Measurements from ENCODE around the gene DNMT3A. TPM values are rescaled to one million over a fixed set of nuclear protein-coding genes. Genes with fewer than 3 reads are reported as not detected.
"Not testable (repeated sequence)": the region's sequence is repeated elsewhere in the genome, so short reads cannot be mapped to it uniquely, and the experiment has no call there.

The DNMT3A gene
- total RNA-seq, 1 donor from 2014 or later: 15.4 TPM

DNA sequence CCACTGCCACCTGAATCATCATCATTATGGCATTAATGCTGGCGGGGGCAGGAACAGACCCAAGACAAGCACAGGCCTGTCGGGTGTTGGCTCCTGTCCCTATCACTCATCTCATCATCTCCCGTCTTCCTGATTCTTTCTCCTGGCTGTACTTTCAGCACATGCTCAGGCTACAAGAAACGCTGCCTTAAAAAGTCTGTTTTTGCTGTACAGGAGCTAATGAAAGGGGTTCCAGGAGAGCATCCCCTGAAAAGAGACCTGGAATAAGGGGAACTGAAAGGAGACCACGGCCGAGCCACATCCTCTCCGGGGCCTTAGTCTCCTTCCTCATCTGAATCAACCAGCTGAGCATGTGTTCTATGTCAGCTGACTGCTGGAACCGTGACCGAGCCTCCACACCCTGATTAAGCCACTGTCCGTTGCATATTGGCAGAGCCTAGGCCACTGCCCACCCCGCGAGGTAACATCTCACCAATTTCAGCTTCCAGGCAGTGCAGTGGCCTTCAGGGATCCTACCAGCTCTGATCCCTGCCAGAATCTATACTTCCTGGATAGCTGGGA lies 62.6 kb downstream of the DNMT3A start:
- TF ChIP-seq, protein P1, sequence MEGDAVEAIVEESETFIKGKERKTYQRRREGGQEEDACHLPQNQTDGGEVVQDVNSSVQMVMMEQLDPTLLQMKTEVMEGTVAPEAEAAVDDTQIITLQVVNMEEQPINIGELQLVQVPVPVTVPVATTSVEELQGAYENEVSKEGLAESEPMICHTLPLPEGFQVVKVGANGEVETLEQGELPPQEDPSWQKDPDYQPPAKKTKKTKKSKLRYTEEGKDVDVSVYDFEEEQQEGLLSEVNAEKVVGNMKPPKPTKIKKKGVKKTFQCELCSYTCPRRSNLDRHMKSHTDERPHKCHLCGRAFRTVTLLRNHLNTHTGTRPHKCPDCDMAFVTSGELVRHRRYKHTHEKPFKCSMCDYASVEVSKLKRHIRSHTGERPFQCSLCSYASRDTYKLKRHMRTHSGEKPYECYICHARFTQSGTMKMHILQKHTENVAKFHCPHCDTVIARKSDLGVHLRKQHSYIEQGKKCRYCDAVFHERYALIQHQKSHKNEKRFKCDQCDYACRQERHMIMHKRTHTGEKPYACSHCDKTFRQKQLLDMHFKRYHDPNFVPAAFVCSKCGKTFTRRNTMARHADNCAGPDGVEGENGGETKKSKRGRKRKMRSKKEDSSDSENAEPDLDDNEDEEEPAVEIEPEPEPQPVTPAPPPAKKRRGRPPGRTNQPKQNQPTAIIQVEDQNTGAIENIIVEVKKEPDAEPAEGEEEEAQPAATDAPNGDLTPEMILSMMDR (conservative IDR thresholded peaks at IDR 0.05; ENCODE audit: low read depth, low read length): no peak
- no peak for DNase-seq (ENCODE audit: low read depth)
- no peak overlapping the region for H3K4me3 ChIP-seq (ENCODE audit: low read depth, low read length)

DNA sequence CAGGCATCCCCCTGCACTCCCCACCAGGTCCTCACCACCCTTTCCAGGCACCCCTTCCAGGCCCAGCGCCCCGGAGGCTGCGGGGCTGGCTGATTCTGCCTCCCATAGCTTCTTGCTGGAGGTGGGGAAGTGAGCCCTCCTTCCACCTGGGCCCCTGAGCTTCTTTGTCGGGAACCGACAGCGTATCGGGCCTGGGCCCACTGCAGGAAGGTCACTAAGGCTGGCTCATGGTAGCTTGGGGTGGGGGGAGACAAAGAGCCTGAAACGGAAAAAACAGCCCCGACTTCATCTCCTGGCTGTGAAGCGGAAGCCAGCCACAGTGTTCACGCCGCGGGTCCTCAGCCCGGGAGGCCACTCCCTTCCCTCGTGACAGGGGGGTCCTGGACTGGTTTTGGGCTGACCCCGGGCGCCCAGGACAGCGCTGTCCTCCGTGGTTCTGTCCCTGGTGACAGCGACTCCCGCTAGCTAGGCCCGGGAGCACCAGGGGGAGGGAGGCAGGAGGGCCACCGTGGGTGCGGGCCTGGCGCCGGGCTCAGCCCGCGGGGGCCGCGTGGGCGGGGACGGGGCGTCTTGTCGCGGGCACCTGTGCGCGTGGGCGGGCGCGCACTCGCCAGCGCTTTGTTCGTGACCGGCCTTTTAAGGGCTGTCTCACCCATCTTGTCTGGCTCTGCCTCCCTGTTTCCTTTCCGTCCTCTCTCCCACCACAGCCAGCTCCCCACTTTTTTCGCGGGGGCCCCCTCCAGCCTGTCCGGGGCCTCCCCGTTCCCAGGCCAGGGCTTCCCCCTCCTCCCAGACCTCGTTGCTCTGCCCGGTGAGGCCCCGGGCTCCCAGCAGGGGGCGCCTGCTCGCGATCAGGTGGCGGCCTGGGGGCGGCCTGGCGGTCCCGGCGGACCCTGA lies 64.9 kb downstream of the DNMT3A start:
- H3K4me3 ChIP-seq (ENCODE audit: low read depth, low read length): peak overlapping the region; percentile 28
- DNase-seq (ENCODE audit: low read depth): no peak
- TF ChIP-seq, protein P1 (conservative IDR thresholded peaks at IDR 0.05; ENCODE audit: low read depth, low read length): peak; percentile 59

DNA sequence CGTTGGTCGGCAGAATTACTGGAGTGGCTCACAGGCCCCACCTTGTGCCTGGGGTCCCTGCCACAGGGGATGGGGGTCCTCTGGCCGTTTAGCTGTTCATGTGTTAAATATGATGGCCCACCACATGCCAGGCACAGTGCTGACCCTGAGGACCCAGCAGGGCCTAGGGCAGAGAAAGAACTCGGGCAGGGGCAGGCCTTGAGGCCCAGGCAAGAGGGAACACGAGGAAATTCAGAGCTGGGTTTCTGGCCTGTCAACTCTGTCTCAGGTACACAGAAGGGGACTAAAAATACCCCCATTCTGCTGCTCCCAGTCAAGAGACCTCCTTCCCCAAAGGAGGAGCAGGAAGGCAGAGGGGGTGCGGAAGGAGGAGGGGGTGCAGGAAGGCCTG lies 66.2 kb downstream of the DNMT3A start:
- DNase-seq (ENCODE audit: low read depth): no peak
- TF ChIP-seq, protein P1 (conservative IDR thresholded peaks at IDR 0.05; ENCODE audit: low read depth, low read length): no peak
- H3K4me3 ChIP-seq (ENCODE audit: low read depth, low read length): no peak overlapping the region

DNA sequence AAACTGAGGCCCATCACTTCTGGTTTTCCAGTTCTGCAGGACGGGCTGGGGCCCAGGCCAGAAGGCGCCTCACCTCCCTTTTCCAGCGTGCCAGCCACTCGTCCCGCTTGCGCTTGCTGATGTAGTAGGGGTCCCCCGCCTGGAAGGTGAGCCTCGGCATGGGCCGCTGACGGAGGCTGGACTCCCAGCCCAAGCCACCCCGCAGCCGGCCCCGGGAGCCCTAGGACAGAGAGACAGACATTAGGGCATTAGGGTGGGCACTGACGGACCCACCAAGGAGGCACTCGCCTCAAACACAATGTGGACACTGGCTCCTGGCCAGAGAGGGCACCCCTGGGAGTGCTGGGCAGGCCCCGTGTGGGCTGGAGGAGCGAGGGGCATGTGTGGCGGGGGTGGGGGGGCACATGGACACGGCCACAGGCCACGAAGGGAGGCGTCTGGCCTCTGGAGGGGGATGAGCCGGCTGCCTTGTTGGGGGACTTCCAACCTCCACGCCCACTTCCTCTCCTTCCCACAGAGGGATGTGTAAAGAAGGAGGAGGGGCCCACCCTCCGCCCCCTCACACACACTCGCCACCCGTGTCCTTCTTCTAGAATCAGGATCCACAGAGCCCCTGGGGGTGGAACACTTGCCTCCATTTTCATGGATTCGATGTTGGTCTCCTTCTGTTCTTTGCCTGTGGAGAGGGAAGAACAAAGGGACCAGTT lies 66.7 kb downstream of the DNMT3A start:
- no peak overlapping the region for H3K4me3 ChIP-seq (ENCODE audit: low read depth, low read length)
- TF ChIP-seq, protein P1 (conservative IDR thresholded peaks at IDR 0.05; ENCODE audit: low read depth, low read length): no peak
- no peak for DNase-seq (ENCODE audit: low read depth)

DNA sequence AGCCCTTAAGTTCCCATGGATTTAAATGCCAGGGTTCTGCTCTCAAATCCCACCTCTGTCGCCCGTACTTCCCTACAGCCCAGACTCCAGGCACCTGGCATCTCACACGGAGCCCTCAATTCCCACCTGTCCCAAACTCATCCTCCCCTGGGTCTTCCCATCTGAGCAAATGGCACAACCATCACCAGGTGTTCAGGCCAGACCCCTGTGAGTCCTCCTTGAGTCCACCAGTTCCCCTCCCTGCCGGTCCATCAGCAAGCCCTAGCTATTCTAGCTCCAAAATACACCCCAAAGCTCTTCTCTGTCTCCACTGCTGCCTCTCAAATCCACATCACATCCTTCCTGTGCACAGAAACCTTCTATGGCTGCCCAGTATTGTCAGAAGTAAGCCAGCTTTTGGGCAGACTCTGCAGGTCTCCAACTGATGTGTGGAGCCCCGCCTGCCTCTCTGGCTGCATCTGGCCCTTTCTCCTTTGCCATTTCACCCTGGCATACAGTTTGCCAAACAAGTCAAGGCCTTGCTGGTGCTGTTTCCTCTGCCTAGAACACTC lies 67.7 kb downstream of the DNMT3A start:
- TF ChIP-seq, protein P1 (conservative IDR thresholded peaks at IDR 0.05; ENCODE audit: low read depth, low read length): no peak
- H3K4me3 ChIP-seq (ENCODE audit: low read depth, low read length): no peak overlapping the region
- DNase-seq (ENCODE audit: low read depth): no peak

DNA sequence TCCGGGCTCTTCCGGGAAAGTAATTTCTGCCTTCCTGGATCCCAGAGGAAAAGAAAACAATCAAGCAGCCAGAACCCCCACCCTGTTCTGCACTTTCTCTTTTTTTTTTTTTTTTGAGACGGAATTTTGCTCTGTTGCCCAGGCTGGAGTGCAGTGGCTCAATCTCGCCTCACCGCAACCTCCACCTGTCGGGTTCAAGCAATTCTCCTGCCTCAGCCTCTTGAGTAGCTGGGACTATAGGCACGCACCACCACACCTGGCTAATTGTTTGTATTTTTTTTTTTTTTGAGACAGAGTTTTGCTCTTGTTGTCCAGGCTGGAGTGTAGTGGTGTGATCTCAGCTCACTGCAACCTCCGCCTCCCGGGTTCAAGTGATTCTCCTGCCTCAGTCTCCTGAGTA lies 69.0 kb downstream of the DNMT3A start:
- not testable (repeated sequence) for H3K4me3 ChIP-seq (ENCODE audit: low read depth, low read length); DNase-seq (ENCODE audit: low read depth)

DNA sequence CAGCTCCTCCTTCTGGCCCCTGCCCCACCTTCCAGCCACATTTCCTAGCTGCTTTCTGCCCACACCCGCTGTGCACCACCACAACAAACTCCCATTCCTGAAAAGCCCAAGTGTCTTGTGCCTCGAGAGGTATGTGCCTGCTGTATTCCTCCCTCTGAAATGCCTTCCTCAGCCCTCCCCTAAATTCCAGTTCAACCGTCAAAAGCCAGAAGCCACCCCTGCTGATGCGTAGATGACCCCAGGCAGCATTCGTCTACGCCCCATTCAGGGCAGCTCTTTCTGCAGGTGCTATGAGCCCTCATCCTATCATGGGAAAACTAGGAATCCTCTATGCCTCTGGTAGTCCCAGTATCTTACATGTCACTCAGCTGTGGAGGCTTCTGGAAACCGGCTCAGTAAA lies 71.7 kb downstream of the DNMT3A start:
- no peak for DNase-seq (ENCODE audit: low read depth)
- TF ChIP-seq, protein P1 (conservative IDR thresholded peaks at IDR 0.05; ENCODE audit: low read depth, low read length): no peak
- H3K4me3 ChIP-seq (ENCODE audit: low read depth, low read length): no peak overlapping the region
